Hematopoietic multipotent progenitor cell treated with erythropoietin and hydrocortisone succinate and interleukin-3 and kit ligand, for 6 days (in vitro differentiated cells): Measurements from ENCODE around the gene EPHX1.
"Not testable (repeated sequence)": the region's sequence is repeated elsewhere in the genome, so short reads cannot be mapped to it uniquely, and the experiment has no call there.

Experiments used
- DNase-seq: peaks from one replicate; pipeline ENCODE4 v3.0.0-alpha.2; 2015

Gene EPHX1

DNA sequence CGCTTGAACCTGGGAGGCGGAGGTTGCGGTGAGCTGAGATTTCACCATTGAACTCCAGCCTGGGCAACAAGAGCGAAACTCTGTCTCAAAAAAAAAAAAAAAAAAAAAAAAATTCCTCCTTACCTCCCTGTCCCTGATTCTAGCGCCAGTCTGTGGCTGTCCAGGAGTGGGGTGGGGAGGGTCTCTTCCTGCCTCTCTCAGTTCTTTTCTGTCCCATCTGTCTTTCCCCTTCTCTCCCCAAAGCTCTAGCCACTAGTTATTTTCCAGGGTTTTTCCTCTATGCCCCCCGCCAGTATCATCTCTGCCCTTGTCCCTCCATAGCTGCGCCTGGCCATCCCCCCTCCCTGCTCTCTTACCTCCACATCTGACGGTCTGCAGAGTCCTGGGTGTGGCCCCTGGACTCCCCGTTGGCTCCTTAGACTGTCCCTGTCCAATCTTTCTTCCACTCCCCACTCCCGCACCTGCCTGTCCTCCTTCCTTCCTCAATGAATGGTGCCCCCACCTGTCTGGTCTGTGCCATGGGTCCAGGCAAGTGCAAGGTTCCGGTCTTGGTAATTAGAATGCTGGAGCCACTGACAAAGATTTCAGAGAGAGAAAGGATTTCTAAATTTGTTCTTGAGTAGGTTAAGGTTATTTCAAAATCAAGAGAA is 73.8 kb downstream of the EPHX1 start:
- no peak for DNase-seq

DNA sequence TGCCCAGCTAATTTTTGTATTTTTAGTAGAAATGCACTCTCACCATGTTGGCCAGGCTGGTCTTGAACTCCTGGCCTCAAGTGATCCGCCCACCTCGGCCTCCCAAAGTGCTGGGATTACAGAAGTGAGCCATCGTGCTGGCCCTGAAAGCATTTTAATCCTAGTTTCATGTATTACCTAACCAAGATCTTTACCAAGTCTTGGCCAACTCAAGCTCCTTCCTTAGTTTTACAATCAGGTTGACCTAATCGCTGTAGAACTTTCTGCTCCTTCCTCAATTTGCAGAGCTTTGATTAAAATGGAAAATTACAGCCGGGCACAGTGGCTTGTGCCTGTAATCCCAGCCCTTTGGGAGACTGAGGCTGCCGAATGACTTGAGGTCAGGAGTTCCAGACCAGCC is 75.4 kb downstream of the EPHX1 start:
- no peak for DNase-seq

DNA sequence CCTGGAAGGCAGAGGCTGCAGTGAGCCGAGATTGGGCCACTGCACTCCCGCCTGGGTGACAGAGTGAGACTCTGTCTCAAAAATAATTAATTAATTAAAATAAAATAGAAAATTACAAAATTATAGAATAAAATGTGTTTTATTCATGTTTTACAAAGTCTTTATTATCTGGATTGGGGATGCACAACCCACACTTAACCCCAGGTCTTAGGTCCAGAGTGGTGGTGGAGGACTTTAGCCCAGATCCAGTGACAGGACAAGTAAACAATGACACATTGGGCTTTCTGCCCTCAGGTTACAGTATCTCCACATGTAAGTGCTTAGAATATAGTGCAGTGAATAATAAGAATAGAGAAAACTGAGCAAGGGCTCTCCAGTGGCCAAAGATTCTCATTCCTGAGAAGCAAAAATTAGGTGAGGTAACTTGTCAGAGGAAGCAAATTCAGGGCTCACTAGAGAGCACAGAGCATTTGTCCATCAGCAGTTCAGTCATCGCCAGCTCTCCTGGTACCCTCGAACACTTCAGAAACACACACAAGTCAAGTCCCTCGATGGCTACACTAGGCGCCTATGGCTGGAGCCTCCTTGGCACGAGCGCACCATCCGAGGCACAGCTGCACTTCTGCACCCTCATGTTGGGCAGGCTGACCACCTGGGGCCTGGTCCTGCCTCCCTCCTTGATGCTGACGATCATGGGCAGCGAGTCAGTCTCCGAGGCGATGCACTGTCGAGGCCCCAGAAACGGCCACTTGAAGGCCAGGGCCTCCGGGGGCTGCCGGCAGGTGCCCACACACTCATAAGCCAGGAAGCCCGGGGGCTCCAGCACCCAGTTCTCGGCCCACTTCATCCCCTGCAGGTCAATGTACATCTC is 76.5 kb downstream of the EPHX1 start:
- DNase-seq = no peak

- DNase-seq = no peak
These were observed 77.0 kb downstream of the EPHX1 start for GRCh38 chr1:225887030-225887314.

DNA sequence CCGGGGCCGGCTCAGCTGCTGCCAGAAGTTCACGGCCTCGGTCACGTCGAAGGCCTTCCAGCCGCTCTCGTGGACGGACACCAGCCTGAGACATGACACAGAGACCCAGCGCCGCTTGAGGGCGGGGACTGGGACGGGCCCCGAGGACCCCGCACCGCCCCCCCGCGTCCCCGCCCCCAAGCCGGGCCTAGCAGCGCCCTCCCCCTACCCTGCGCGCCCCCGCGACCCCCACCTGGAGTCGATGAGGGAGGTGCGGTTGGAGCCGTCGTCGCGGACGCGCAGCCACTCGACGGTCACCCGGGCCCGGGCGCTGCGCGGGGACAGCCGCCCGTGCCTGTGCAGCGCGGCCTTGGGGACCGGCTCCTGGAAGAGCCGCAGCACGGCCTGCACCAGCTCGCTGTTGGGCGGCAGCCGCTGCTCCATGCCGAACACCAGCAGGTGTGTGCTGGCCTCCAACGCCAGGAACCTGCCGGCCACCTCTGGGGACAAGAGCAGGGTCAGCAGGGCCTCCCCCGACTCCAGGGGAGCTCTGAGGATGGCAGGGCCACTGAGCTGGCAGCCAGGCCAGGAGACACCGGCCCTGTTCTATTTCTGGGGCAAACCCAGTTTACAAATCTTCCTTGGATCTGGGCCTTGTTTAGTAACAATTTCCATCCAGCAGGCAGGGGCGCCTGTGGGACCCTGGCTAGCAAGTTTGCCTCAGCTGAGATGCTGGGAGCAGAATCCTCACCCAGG is 77.8 kb downstream of the EPHX1 start:
- DNase-seq = not testable (repeated sequence)

GRCh38 chr1:225888289-225888897 is 78.5 kb downstream of the EPHX1 start:
- no peak for DNase-seq

DNA sequence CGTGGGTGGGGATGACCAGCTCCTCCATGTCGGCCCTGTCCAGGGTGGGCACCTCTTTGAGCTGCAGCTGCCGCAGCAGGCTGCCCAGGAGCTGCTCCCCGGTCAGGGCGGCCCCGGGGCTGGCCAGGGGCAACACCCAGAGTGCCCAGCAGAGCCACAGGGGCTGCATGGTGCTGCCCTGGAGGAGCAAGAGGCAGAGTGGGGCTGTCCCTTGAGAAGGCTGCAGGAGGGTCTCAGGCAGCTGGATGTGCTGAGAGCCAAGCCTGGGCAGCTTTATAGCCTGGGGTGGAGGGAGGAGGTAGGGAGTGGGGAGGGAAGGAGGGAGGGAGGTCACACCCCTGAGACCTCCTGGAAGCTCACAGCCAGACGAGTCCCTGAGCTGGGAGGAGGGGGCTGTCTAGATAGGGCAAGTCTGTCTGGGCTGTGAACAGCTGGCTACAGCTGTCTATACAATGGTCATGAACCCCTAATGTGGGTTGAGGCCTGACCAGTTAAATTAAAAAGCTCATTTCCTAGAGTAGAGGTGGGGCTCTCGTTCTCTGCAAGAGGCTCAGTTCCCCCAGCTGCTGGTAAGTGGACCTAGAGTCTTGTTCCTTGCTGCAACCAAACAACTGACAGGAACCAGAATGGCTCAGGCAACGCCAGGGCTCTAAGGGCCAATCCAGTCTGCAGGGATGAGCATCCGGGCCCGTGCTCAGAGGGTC is 79.1 kb downstream of the EPHX1 start, which contains the start of gene LEFTY1:
Gene LEFTY1, minus strand, starts transcription at position 249 of the 704 bp plus-strand sequence. Its CDS starts 80 bp downstream, at position 169.
- no peak for DNase-seq

DNA sequence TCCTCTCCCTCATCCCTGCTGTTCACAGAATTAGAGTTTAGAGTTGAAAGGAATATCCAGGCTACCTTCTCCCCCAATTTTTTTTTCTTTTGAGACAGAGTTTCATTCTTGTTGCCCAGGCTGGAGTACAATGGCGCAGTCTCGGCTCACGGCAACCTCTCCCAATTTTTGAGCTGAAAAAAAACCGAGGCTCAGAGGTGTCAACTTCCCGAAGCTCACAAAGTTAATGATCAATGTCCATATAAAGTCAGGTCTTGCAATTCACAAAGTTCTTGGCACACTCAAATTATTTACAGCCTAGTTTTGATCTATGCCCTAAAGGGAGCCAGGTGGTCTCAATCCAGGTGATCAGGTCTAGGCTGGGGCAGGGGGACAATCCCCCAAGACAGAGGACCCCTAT is 79.8 kb downstream of the EPHX1 start:
- DNase-seq = no peak

- DNase-seq = no peak
These were observed 80.7 kb downstream of the EPHX1 start for GRCh38 chr1:225890346-225891228.

- DNase-seq = peak; percentile 27
These were observed 81.5 kb downstream of the EPHX1 start for GRCh38 chr1:225891229-225891972.

GRCh38 chr1:225892307-225892706 is 82.4 kb downstream of the EPHX1 start:
- DNase-seq = no peak
